Measurements from ENCODE around the gene SIGLEC12. TPM values are rescaled to one million over a fixed set of nuclear protein-coding genes. Genes with fewer than 3 reads are reported as not detected.

Gene SIGLEC12
- total and polyA plus RNA-seq, 9 of the 15 experiments (the other 6 are each of a cell fraction or from before 2014, with no cell fraction given) = 0.08 to 1.3 (median 0.54) TPM

DNA sequence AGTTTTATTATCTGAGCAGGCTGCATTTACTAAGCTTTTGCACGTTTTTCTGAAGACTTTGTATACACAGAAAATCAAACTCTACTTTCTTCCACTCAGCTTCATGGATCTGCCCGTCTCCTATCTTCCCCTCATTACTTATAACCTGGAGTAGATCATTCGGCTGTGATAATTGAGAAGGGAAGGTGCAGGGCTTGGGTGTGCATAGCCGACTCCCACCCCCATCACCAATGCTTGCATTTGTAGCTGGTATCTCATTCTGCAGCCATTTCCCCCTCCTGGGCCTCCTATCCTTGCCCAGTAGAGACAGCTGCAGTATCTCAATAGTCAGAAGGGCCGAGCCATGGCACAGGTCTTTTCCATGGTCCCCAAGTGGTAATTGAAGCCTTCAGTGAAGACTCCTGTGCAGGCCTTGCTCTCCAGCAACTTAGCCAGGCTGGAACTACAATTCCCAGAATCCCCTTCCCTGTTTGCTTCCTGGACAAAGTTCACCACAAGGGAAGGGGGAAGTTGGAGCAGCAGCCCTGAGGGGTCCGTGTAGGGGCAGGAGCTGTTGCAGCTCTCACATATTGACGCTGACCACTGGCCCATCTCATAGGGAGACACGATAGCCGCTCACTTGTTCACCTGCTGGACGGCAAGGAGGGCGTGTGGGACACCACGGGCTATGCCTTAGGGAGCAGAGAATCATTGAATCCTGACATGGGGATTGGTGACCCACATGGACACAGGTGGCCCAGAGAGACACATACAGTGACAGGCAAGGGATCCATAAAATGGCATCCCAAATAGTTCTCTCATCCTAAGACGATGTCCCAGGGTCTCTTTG, 41.2 kb downstream of the SIGLEC12 start (continued):
- no peak for TF ChIP-seq BRCA1 (IDR thresholded peaks at IDR 0.05)
- no peak for TF ChIP-seq BRCA1 (CRISPR knock-in tag; IDR thresholded peaks at IDR 0.05)
- TF ChIP-seq NR4A1 (CRISPR knock-in tag; IDR thresholded peaks at IDR 0.05) = no peak
- 0 out of 2 replicates have a peak, but pooled peaks have one; percentile 60 for TF ChIP-seq NR4A1 (tag; IDR thresholded peaks at IDR 0.05)
- TF ChIP-seq, protein P1, sequence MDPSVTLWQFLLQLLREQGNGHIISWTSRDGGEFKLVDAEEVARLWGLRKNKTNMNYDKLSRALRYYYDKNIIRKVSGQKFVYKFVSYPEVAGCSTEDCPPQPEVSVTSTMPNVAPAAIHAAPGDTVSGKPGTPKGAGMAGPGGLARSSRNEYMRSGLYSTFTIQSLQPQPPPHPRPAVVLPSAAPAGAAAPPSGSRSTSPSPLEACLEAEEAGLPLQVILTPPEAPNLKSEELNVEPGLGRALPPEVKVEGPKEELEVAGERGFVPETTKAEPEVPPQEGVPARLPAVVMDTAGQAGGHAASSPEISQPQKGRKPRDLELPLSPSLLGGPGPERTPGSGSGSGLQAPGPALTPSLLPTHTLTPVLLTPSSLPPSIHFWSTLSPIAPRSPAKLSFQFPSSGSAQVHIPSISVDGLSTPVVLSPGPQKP (CRISPR knock-in tag; IDR thresholded peaks at IDR 0.05) = no peak
- TF ChIP-seq MAX (CRISPR knock-in tag; IDR thresholded peaks at IDR 0.05) = 0 out of 2 replicates have a peak, but pooled peaks have one; percentile 12
- TF ChIP-seq TBL1XR1 (IDR thresholded peaks at IDR 0.05; ENCODE audit: low read length in 2 of 2) = 0 out of 4 replicates have a peak, but pooled peaks of 1 of the 2 experiments have one; percentile 25
- peak; percentile 65 for TF ChIP-seq NCOA1 (IDR thresholded peaks at IDR 0.05; ENCODE audit: low read depth)
- TF ChIP-seq ETV6 (IDR thresholded peaks at IDR 0.05; ENCODE audit: borderline replicate concordance in 1 of 2, low read depth in 2 of 2, low read length in 1 of 2) = no peak
- TF ChIP-seq ETV6 (CRISPR knock-in tag; IDR thresholded peaks at IDR 0.05; ENCODE audit: borderline replicate concordance) = no peak
- no peak for TF ChIP-seq MCM3 (IDR thresholded peaks at IDR 0.05)
- peak; percentile 57; the same call in 1 of the 2 replicates for TF ChIP-seq SPI1 (IDR thresholded peaks at IDR 0.05; ENCODE audit: borderline replicate concordance, low read depth, low read length)
- TF ChIP-seq ZSCAN32 (CRISPR knock-in tag; IDR thresholded peaks at IDR 0.05) = no peak
- TF ChIP-seq, protein P2, sequence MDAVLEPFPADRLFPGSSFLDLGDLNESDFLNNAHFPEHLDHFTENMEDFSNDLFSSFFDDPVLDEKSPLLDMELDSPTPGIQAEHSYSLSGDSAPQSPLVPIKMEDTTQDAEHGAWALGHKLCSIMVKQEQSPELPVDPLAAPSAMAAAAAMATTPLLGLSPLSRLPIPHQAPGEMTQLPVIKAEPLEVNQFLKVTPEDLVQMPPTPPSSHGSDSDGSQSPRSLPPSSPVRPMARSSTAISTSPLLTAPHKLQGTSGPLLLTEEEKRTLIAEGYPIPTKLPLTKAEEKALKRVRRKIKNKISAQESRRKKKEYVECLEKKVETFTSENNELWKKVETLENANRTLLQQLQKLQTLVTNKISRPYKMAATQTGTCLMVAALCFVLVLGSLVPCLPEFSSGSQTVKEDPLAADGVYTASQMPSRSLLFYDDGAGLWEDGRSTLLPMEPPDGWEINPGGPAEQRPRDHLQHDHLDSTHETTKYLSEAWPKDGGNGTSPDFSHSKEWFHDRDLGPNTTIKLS (IDR thresholded peaks at IDR 0.05; ENCODE audit: borderline replicate concordance, low read depth) = peak; percentile 78; the same call in 1 of the 2 replicates
- no peak for TF ChIP-seq ZNF280A (IDR thresholded peaks at IDR 0.05; ENCODE audit: low read depth, partially characterized antibody)
- TF ChIP-seq SUPT5H (IDR thresholded peaks at IDR 0.05) = peak; percentile 42; the same call in 1 of the 2 replicates
- 0 out of 2 replicates have a peak, but pooled peaks have one; percentile 32 for TF ChIP-seq BHLHE40 (IDR thresholded peaks at IDR 0.05; ENCODE audit: low read length)
- no peak for TF ChIP-seq ZC3H4 (CRISPR knock-in tag; IDR thresholded peaks at IDR 0.05; ENCODE audit: borderline replicate concordance)
- TF ChIP-seq, protein P3, sequence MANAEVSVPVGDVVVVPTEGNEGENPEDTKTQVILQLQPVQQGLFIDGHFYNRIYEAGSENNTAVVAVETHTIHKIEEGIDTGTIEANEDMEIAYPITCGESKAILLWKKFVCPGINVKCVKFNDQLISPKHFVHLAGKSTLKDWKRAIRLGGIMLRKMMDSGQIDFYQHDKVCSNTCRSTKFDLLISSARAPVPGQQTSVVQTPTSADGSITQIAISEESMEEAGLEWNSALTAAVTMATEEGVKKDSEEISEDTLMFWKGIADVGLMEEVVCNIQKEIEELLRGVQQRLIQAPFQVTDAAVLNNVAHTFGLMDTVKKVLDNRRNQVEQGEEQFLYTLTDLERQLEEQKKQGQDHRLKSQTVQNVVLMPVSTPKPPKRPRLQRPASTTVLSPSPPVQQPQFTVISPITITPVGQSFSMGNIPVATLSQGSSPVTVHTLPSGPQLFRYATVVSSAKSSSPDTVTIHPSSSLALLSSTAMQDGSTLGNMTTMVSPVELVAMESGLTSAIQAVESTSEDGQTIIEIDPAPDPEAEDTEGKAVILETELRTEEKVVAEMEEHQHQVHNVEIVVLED (CRISPR knock-in tag; IDR thresholded peaks at IDR 0.05) = peak; percentile 22; the same call in 1 of the 2 replicates
- peak; percentile 69; the same call in 1 of the 2 replicates for TF ChIP-seq DMBX1 (CRISPR knock-in tag; IDR thresholded peaks at IDR 0.05; ENCODE audit: borderline replicate concordance)
- TF ChIP-seq ZNF212 (CRISPR knock-in tag; IDR thresholded peaks at IDR 0.05) = no peak
- peak; percentile 93 to 95 for TF ChIP-seq SIX5 (IDR thresholded peaks at IDR 0.05; ENCODE audit: borderline replicate concordance in 1 of 2, insufficient read depth in 1 of 2, low read depth in 1 of 2, low read length in 2 of 2)

All from K562 (cell line).